A549 treated with RU486 at 1 μM for 4 hours (cell line): Measurements from ENCODE around the gene ETFRF1. TPM values are rescaled to one million over a fixed set of nuclear protein-coding genes. Genes with fewer than 3 reads are reported as not detected.

Experiments
- total RNA-seq: library from RNA; stranded (reverse); fragments of 200-300 nt; extraction: Qiagen RNA extraction; gene quantifications from 5 replicates; pipeline ENCODE4 v1.2.3, GENCODE V29; 2022; ENCODE audit warnings: low read depth

The ETFRF1 gene
- total RNA-seq: 2.0 to 11.4 TPM (median 11.1 TPM) in 5 replicates

GRCh38 chr12:25195056-25195971 lies at the start of gene ETFRF1, which contains the start of gene DNAI7:
Gene ETFRF1 (plus strand): TSS chr12:25195237. CDS start chr12:25203957, 8,720 bp downstream.
Gene DNAI7 (minus strand): TSS chr12:25195160. CDS start chr12:25195078, 82 bp downstream.

GRCh38 chr12:25250744-25251730 lies 56.0 kb downstream of the ETFRF1 start, which contains the start of gene KRAS:
Gene KRAS (minus strand): TSS chr12:25250929.

Other genes with a start within 250 kb of the ETFRF1 start
- 8.8 to 12.8 TPM (median 10.1 TPM) in 5 replicates for gene BCAT1, start 246.1 kb upstream of the ETFRF1 start, total RNA-seq
- 0.14 to 0.33 TPM (median 0.19 TPM) in 3 of 5 replicates, not detected in the others for gene DNAI7, start 77 bp upstream of the ETFRF1 start, total RNA-seq
- gene KRAS, start 55.7 kb downstream of the ETFRF1 start, total RNA-seq: 5.0 to 16.3 TPM (median 14.7 TPM) in 5 replicates